Mucosa of stomach (tissue), 1 donor: ENCODE results near the gene GRM7.

Source experiments
- H3K27me3 ChIP-seq: one replicate; pipeline ENCODE4 v1.7.0; 2013; ENCODE audit warnings: mild to moderate bottlenecking, low read length; ENCODE audit not compliant: control insufficient read depth, insufficient read depth
- H3K36me3 ChIP-seq: one replicate; pipeline ENCODE4 v1.7.0; 2013; ENCODE audit warnings: low read length; ENCODE audit not compliant: control insufficient read depth, insufficient read depth
- H3K4me1 ChIP-seq: one replicate; pipeline ENCODE4 v1.7.0; 2013; ENCODE audit warnings: mild to moderate bottlenecking, low read length; ENCODE audit not compliant: control insufficient read depth, insufficient read depth
- H3K4me3 ChIP-seq: one replicate; pipeline ENCODE4 v1.7.0; 2013; ENCODE audit warnings: low read length
- H3K9ac ChIP-seq: one replicate; pipeline ENCODE4 v1.7.0; 2013; ENCODE audit warnings: mild to moderate bottlenecking, low read length, moderate library complexity
- H3K9me3 ChIP-seq: one replicate; pipeline ENCODE4 v1.7.0; 2013; ENCODE audit warnings: mild to moderate bottlenecking, low read length, moderate library complexity; ENCODE audit not compliant: control insufficient read depth
- donor health status: Pancreatic carcinoma.

The GRM7 gene

DNA sequence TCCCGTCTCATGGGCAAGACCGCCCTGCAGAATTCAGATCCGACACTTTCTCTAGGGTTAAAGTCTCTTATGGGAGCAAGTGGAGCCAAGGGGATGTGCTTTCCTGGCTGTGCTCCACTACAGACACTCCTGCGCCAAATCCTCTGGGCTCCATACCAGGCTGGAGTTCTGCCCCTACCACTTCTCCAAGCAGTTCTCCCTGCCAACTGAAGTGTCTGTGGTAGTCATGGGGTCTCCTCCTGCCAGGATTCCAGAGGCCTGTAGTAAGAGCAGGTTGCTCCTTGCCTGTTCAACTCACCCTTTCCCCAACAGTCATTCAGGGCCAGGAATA is 403.2 kb downstream of the GRM7 start:
- no peaks in the 10 kb centered on the region for H3K36me3 ChIP-seq
- no peaks in the 10 kb centered on the region for H3K9me3 ChIP-seq
- H3K4me1 ChIP-seq: no peaks in the 10 kb centered on the region
- H3K9ac ChIP-seq: no peak overlapping the region
- no peak overlapping the region for H3K4me3 ChIP-seq
- H3K27me3 ChIP-seq: no peaks in the 10 kb centered on the region

DNA sequence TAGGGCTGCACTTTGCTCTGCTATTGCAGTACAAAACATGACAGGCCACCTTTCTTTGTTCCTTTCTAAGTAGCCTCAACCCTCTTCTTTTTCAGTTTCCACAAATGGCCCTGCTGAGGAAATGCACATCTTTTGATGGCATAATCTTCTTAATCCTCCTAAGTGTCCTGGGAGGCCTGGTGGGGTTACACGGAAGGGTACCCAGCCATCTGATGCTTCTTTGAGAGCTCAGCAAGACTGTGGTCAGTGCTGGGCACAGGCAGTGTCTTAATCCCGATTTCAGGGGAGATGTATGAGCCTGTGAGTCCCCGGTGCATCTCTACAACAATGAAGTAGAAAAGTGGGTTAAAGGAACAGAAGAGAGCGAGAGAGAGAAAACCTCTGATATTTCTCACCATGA is 404.8 kb downstream of the GRM7 start:
- Histone ChIP-seq H3K9ac (no peak overlapping the region), H3K9me3 (no peaks in the 10 kb centered on the region), H3K36me3 (no peaks in the 10 kb centered on the region), H3K4me3 (no peak overlapping the region), H3K27me3 (no peaks in the 10 kb centered on the region), H3K4me1 (no peaks in the 10 kb centered on the region)

DNA sequence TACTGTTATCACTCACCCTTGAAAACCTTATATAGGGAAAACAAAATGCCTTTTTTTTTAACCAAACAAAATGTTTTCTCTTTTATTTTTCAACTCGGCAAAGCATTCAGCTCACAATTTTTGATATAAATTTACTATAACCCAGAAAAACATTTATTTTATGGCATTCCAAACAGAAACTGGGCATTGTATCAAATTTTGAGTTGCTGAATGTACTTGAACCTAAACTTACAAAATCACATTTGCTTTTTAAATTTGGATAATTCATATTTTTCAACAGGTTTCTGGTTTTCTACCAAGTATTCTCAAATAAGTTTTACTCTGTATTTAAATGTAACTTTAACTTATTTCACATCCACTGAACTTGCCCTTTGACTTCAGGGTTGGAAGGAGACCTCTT is 405.6 kb downstream of the GRM7 start:
- Histone ChIP-seq H3K27me3 (no peaks in the 10 kb centered on the region), H3K9me3 (no peaks in the 10 kb centered on the region), H3K4me1 (no peaks in the 10 kb centered on the region), H3K9ac (no peak overlapping the region), H3K36me3 (no peaks in the 10 kb centered on the region), H3K4me3 (no peak overlapping the region)

DNA sequence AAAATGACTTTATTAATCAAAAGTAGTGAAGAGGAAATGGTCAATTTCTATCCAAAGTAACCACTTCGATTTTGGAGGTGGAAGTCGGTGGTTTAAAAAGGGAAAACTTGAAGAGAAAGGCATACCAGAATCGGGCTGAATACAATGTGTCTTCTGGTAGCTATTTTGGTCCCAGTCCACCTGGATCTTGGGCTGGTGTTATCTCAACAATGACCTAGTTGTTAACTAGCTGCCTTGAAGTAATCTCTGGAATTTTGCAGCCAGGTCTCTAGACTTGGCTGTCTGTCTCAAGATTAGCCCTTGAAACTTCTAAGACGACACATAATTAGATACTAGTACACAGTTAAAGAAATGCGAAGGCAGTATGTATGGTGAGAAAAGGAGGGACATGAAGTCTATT is 409.8 kb downstream of the GRM7 start:
- H3K4me1 ChIP-seq: no peaks in the 10 kb centered on the region
- H3K9ac ChIP-seq: no peak overlapping the region
- H3K4me3 ChIP-seq: no peak overlapping the region
- no peaks in the 10 kb centered on the region for H3K9me3 ChIP-seq
- H3K36me3 ChIP-seq: no peaks in the 10 kb centered on the region
- no peaks in the 10 kb centered on the region for H3K27me3 ChIP-seq

DNA sequence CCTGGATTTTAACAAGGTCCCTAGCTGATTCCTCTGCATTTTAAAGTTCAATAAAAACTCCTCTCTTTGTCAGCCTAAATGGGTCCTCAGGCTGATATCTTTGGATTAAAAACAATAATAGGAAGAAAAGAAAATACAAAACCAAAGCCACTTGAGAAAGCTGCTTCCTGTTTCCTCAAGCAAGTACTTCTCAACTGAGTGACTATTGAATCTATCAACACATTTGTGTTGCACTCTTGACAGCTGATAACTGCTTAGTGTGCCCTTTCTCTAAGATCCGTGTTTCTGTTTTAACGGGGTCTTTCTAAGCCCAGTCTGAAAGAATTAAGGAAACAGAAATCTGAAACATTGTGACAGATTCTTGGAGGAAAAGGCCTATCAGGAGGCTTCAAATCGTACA is 410.7 kb downstream of the GRM7 start:
- Histone ChIP-seq H3K9me3 (no peaks in the 10 kb centered on the region), H3K36me3 (no peaks in the 10 kb centered on the region)

DNA sequence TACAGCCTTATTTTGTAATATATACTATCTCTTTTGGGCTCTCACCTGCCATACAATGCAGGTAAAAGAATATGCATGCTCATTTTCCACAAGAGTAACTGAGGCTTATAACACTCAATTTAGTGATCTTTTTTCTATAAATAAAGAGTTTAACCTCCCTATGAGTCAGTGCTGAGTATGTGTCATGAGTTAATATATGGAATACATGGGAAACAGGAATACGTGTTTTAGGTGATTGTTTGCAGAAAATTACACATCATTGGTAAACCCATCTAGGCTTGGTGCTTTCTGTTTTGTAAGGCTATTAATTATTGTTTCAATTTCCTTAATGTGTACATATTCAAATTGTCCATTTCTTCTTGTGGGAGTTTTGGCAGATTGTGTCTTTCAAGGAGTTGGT is 411.3 kb downstream of the GRM7 start:
- H3K9ac ChIP-seq: no peak overlapping the region
- no peaks in the 10 kb centered on the region for H3K36me3 ChIP-seq
- no peaks in the 10 kb centered on the region for H3K4me1 ChIP-seq
- no peak overlapping the region for H3K4me3 ChIP-seq
- no peaks in the 10 kb centered on the region for H3K9me3 ChIP-seq
- H3K27me3 ChIP-seq: no peaks in the 10 kb centered on the region

More for the DNA sequence above, 410.7 kb downstream of the GRM7 start:
- H3K9ac ChIP-seq: no peak overlapping the region
- no peak overlapping the region for H3K4me3 ChIP-seq
- no peaks in the 10 kb centered on the region for H3K27me3 ChIP-seq
- no peaks in the 10 kb centered on the region for H3K4me1 ChIP-seq

DNA sequence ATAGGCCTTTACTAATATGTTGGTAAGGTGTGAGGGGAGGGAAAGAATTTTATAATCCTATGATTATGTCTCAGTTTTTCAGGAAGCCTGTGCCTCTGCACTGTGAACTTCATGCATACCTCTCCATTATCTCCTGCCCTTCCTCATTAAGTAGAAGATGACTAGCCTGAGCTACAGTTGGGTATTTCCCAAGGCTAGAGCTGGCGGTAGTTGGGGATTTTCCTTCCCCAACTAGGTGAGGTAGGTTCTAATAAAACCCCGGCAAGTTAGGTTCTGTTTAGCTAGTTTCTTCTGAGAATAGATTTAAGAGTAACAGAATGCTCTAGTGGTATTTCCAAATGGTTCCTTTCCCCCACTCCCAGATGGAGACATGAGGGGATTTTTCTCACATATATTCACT is 414.5 kb downstream of the GRM7 start:
- Histone ChIP-seq H3K9ac (no peak overlapping the region), H3K4me1 (no peaks in the 10 kb centered on the region), H3K36me3 (no peaks in the 10 kb centered on the region), H3K9me3 (no peaks in the 10 kb centered on the region), H3K27me3 (no peaks in the 10 kb centered on the region), H3K4me3 (no peak overlapping the region)

DNA sequence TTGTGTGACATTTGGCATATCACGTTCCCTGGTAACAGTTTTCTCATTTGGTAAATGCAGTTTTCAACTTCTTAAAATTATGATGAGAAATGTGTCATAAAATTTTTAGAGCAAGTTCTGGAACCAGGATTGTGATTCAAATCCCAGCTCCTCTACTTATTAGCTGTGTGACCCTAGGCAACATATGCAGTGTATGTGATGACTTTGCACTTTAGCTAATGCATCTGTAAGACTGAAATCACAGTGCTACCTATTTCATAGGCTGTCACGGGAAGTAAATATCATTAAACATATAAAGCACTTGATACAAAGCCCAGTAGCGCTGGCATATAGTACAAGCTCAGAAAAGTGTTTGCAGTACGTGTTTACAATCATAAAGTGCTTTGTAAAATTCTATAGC is 419.4 kb downstream of the GRM7 start:
- no peak overlapping the region for H3K9ac ChIP-seq
- no peaks in the 10 kb centered on the region for H3K36me3 ChIP-seq
- no peak overlapping the region for H3K4me3 ChIP-seq
- no peaks in the 10 kb centered on the region for H3K4me1 ChIP-seq
- H3K9me3 ChIP-seq: no peaks in the 10 kb centered on the region
- H3K27me3 ChIP-seq: no peaks in the 10 kb centered on the region

DNA sequence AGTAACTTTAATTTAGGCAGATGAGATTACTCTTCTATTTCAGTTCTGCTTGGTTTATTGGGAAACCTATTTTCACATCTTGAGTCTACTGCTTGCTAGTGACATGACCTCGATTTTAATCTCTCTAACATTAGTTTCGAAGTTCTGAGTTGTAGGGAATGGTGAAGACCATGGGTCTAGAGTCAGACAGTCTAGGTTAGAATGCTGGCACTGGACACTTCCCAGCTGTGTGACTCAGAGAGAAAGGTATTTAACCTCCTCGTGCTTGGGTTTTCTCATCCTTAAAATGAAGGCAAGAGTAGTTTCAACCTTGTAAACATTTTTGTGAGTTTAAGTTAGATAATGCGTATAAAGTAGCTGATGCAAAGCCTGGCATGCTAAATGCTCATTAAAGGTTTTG is 422.1 kb downstream of the GRM7 start:
- Histone ChIP-seq H3K9ac (no peak overlapping the region), H3K4me3 (no peak overlapping the region), H3K9me3 (no peaks in the 10 kb centered on the region), H3K27me3 (no peaks in the 10 kb centered on the region), H3K4me1 (no peaks in the 10 kb centered on the region), H3K36me3 (no peaks in the 10 kb centered on the region)

DNA sequence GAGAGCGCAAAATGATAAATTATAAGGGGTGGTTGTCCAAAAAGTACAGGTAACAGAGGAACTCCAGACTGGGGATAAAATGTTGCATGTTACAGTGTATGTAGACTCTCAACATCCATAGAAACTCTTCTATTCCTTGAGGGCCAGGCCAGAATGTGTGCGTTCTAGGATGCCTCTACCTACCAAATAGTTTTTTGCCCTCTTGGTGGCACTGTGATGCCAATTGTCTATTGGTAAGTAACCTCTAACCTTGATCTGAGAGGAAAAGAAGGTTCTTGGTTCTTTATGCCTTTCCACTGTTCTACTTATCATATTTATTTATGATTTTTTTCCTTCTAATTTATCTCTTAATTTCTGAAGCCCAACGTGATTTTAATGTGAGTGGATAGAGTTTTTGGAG is 424.6 kb downstream of the GRM7 start:
- H3K4me3 ChIP-seq: no peak overlapping the region

DNA sequence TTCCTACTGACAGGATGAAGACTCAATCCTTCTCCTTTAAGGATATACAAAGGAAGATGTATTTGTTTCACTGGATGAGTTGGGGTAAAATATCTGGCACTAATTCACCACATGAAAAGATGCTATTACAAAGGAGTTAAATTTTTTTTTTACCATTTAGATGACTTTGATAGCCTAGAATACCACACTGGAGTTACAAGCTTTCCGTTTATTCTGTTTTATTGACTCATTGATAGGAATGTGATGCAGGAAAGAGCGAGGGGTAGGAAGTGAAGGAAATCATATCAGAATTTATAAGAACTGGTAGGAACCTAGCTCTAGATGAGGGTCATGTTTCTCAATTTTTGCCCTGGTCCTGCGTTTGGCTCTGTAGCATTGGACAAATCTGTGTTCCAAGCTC is 427.2 kb downstream of the GRM7 start:
- Histone ChIP-seq H3K9me3 (no peaks in the 10 kb centered on the region), H3K9ac (no peak overlapping the region), H3K27me3 (no peaks in the 10 kb centered on the region), H3K4me1 (no peaks in the 10 kb centered on the region), H3K36me3 (no peaks in the 10 kb centered on the region), H3K4me3 (no peak overlapping the region)

More for the DNA sequence above, 424.6 kb downstream of the GRM7 start:
- Histone ChIP-seq H3K27me3 (no peaks in the 10 kb centered on the region), H3K36me3 (no peaks in the 10 kb centered on the region), H3K4me1 (no peaks in the 10 kb centered on the region), H3K9ac (no peak overlapping the region), H3K9me3 (no peaks in the 10 kb centered on the region)

DNA sequence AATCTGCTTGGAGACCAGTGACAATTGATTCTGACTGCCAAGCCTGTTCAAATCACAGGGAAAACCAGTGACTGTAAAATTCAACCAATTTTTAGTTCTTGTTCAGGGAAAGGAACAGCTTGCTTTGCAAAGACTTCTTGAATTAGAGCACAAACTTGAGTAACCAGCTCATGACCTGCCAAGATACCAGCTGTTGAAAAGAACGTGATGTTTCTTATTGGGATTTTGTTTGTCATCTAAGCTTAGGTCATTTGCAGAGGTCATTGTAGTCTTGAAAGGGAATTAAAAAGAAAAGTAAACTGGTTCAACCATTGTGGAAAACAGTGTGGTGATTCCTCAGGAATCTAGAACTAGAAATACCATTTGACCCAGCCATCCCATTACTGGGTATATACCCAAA is 428.2 kb downstream of the GRM7 start:
- no peaks in the 10 kb centered on the region for H3K4me1 ChIP-seq
- no peaks in the 10 kb centered on the region for H3K36me3 ChIP-seq
- H3K9me3 ChIP-seq: no peaks in the 10 kb centered on the region
- no peak overlapping the region for H3K9ac ChIP-seq
- H3K4me3 ChIP-seq: no peak overlapping the region
- no peaks in the 10 kb centered on the region for H3K27me3 ChIP-seq

DNA sequence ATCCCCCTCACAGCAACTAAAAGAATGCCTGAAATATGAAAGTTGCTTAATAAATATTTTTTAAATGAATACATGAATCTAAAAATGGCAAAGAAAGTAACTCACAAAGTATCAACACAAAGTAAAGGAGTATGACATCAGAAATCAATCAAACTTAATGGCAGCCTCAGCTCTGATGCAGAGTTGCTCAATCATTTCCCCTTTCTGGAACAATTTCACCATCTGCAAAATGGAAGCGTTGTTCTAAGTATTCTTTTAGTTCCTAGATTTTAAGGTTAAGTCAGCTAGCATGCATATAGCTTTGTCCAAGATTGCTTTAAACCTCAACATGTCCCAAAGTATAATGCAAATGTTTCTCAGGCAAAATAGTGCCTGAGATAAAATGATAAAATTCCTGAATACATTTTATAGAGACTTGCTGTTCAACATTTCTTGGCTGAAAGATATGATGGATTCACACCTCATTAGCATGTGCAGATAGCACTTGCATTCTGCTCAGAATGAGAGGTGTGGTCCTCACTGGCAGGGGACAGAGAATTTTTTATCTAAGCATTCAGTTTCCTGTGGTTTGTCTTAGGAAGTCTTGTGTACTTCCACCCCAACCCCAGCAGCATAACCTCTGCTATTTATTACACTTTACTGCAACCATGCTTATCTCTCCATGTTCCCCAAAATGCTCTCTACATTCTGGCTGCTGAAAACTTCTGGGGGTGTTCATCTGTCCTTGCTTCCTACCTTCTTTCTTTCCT is 429.3 kb downstream of the GRM7 start:
- H3K4me3 ChIP-seq: no peak overlapping the region
- H3K4me1 ChIP-seq: no peaks in the 10 kb centered on the region
- H3K9me3 ChIP-seq: no peaks in the 10 kb centered on the region
- H3K36me3 ChIP-seq: no peaks in the 10 kb centered on the region
- H3K27me3 ChIP-seq: no peaks in the 10 kb centered on the region
- H3K9ac ChIP-seq: no peak overlapping the region
